Measurements from ENCODE around the gene FUCA1.

The FUCA1 gene

GRCh38 chr1:23895082-23895481 is 27.0 kb upstream of the FUCA1 start:
- Histone ChIP-seq H3K4me1 (ENCODE audit: low read length) (peaks cover 77% of the 10 kb centered on the region), H3K27me3 (ENCODE audit: low read depth, low read length) (no peaks in the 10 kb centered on the region), H3K27ac (ENCODE audit: low read length) (peak overlapping the region; percentile 86), H4K20me1 (ENCODE audit: insufficient read depth, low read length) (no peaks in the 10 kb centered on the region), H3K4me2 (ENCODE audit: low read length) (peak overlapping the region; percentile 41), H3K36me3 (replicated peaks; ENCODE audit: low read depth, low read length) (peaks cover 20% of the 10 kb centered on the region), H2AFZ (ENCODE audit: low read depth, low read length) (no peak overlapping the region), H3K9ac (ENCODE audit: low read length) (peak overlapping the region; percentile 50; the same call in 1 of the 2 replicates), H3K9me3 (ENCODE audit: insufficient read depth, low read length) (no peaks in the 10 kb centered on the region), H3K79me2 (ENCODE audit: low read length) (peaks cover 77% of the 10 kb centered on the region), H3K4me3 (ENCODE audit: low read length) (no peak overlapping the region)
- TF ChIP-seq EZH2phosphoT487 (IDR thresholded peaks at IDR 0.05; ENCODE audit: low read depth), result no peak
- TF ChIP-seq, protein P1, sequence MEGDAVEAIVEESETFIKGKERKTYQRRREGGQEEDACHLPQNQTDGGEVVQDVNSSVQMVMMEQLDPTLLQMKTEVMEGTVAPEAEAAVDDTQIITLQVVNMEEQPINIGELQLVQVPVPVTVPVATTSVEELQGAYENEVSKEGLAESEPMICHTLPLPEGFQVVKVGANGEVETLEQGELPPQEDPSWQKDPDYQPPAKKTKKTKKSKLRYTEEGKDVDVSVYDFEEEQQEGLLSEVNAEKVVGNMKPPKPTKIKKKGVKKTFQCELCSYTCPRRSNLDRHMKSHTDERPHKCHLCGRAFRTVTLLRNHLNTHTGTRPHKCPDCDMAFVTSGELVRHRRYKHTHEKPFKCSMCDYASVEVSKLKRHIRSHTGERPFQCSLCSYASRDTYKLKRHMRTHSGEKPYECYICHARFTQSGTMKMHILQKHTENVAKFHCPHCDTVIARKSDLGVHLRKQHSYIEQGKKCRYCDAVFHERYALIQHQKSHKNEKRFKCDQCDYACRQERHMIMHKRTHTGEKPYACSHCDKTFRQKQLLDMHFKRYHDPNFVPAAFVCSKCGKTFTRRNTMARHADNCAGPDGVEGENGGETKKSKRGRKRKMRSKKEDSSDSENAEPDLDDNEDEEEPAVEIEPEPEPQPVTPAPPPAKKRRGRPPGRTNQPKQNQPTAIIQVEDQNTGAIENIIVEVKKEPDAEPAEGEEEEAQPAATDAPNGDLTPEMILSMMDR (IDR thresholded peaks at IDR 0.05; ENCODE audit: low read depth, low read length), result no peak

DNA sequence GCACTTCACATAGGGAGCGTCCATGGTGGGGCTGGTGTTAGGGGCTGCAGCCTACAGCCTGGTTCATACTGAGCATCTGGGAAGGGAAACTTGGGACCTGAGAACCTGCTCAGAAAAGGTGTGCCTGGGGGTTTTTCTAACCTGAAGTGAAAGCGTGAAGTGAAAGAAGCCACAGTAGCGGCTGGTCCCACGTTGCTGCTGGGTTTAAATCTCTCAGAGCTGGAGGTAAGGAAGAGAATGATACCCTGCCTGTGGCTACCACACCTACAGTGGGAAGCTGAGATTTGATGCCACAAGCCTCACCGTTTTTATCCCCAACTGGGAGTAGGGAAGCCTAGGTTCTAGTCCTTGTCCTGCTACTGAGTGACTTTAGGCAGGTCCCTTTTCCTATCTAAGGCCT is 21.0 kb upstream of the FUCA1 start:
- H4K20me1 ChIP-seq (ENCODE audit: insufficient read depth, low read length), result no peaks in the 10 kb centered on the region
- H3K36me3 ChIP-seq (replicated peaks; ENCODE audit: low read depth, low read length), result peaks cover 27% of the 10 kb centered on the region
- H3K4me3 ChIP-seq (ENCODE audit: low read length), result peak overlapping the region; percentile 29
- H3K9me3 ChIP-seq (ENCODE audit: insufficient read depth, low read length), result no peaks in the 10 kb centered on the region
- H3K27me3 ChIP-seq (ENCODE audit: low read depth, low read length), result no peaks in the 10 kb centered on the region
- peak overlapping the region; percentile 91 for H3K4me2 ChIP-seq (ENCODE audit: low read length)
- TF ChIP-seq EZH2phosphoT487 (IDR thresholded peaks at IDR 0.05; ENCODE audit: low read depth), result no peak
- TF ChIP-seq, protein P1 (IDR thresholded peaks at IDR 0.05; ENCODE audit: low read depth, low read length), result no peak
- H3K4me1 ChIP-seq (ENCODE audit: low read length), result peaks cover 72% of the 10 kb centered on the region
- H3K9ac ChIP-seq (ENCODE audit: low read length), result peak overlapping the region; percentile 72
- peak overlapping the region; percentile 100 for H3K27ac ChIP-seq (ENCODE audit: low read length)
- no peak overlapping the region for H2AFZ ChIP-seq (ENCODE audit: low read depth, low read length)
- H3K79me2 ChIP-seq (ENCODE audit: low read length), result peaks cover 61% of the 10 kb centered on the region

GRCh38 chr1:23885222-23885621 is 17.1 kb upstream of the FUCA1 start:
- H3K27ac ChIP-seq (ENCODE audit: low read length), result no peak overlapping the region
- peaks cover 40% of the 10 kb centered on the region for H3K4me1 ChIP-seq (ENCODE audit: low read length)
- H3K27me3 ChIP-seq (ENCODE audit: low read depth, low read length), result no peaks in the 10 kb centered on the region
- no peak overlapping the region for H3K9ac ChIP-seq (ENCODE audit: low read length)
- TF ChIP-seq EZH2phosphoT487 (IDR thresholded peaks at IDR 0.05; ENCODE audit: low read depth), result no peak
- TF ChIP-seq, protein P1 (IDR thresholded peaks at IDR 0.05; ENCODE audit: low read depth, low read length), result no peak
- no peaks in the 10 kb centered on the region for H4K20me1 ChIP-seq (ENCODE audit: insufficient read depth, low read length)
- no peak overlapping the region for H3K4me2 ChIP-seq (ENCODE audit: low read length)
- H3K79me2 ChIP-seq (ENCODE audit: low read length), result peaks cover 30% of the 10 kb centered on the region
- no peak overlapping the region for H3K4me3 ChIP-seq (ENCODE audit: low read length)
- H3K9me3 ChIP-seq (ENCODE audit: insufficient read depth, low read length), result no peaks in the 10 kb centered on the region
- H2AFZ ChIP-seq (ENCODE audit: low read depth, low read length), result no peak overlapping the region
- H3K36me3 ChIP-seq (replicated peaks; ENCODE audit: low read depth, low read length), result peaks cover 27% of the 10 kb centered on the region

GRCh38 chr1:23882746-23883145 is 14.7 kb upstream of the FUCA1 start:
- H3K9ac ChIP-seq (ENCODE audit: low read length), result no peak overlapping the region
- no peak overlapping the region for H3K27ac ChIP-seq (ENCODE audit: low read length)
- no peak overlapping the region for H2AFZ ChIP-seq (ENCODE audit: low read depth, low read length)
- no peaks in the 10 kb centered on the region for H4K20me1 ChIP-seq (ENCODE audit: insufficient read depth, low read length)
- peaks cover 6% of the 10 kb centered on the region; the same call in 1 of the 2 replicates for H3K9me3 ChIP-seq (ENCODE audit: insufficient read depth, low read length)
- no peak overlapping the region for H3K4me3 ChIP-seq (ENCODE audit: low read length)
- no peak overlapping the region for H3K4me2 ChIP-seq (ENCODE audit: low read length)
- H3K27me3 ChIP-seq (ENCODE audit: low read depth, low read length), result no peaks in the 10 kb centered on the region
- peaks cover 26% of the 10 kb centered on the region for H3K79me2 ChIP-seq (ENCODE audit: low read length)
- H3K4me1 ChIP-seq (ENCODE audit: low read length), result peaks cover 17% of the 10 kb centered on the region
- no peak for TF ChIP-seq EZH2phosphoT487 (IDR thresholded peaks at IDR 0.05; ENCODE audit: low read depth)
- TF ChIP-seq, protein P1 (IDR thresholded peaks at IDR 0.05; ENCODE audit: low read depth, low read length), result no peak
- peaks cover 49% of the 10 kb centered on the region for H3K36me3 ChIP-seq (replicated peaks; ENCODE audit: low read depth, low read length)
